ENCODE results near the gene MAN2A2. TPM values are rescaled to one million over a fixed set of nuclear protein-coding genes. Genes with fewer than 3 reads are reported as not detected.

The MAN2A2 gene
- total RNA-seq, 1 experiment from 2014 or later, result 31.0 TPM

DNA sequence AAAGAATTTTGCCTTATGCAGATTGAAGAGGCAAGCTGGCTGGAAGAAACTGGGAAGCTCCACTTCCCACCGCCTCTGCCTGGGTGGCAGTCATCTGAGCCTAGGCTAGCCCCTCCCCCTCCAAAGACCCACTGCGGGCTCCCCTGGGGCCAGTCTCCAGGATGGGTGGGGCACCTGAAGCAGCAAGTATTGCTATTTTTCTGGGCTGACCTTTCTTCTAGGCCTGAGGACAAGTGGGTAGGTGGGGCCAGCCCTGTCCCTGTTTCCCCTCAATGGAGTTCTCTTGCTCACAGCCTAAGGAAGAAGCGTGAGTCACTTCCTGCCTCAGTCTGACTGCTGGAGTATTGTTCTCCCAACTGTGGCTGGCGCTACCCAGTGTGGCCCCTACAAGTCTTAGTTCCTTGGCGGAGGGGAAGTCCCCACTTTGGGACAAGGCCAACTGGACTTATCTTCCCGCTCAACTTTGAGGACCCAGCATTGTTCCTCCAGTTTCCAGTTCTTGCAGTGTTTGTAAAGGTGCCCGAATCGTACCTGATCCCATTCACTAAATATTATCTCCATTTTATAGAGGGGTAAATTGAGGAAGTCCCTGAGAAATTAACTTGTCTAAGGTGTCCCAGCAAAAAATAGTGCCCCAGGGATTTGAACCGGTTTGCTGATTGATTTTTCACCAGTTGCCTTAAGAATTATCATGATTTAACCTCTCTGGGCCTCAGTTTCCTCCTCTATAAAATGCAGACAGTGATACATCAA is 33.3 kb upstream of the MAN2A2 start:
- no peaks in the 10 kb centered on the region; the same call in 1 of the 2 replicates for H3K27me3 Mint-ChIP-seq (ENCODE audit: low read depth)
- peak overlapping the region; percentile 91 for H3K27ac Mint-ChIP-seq
- CTCF ChIA-PET, result interaction anchor here (0.6 to 4.9 kb wide), 11 partner anchors 10 to 364 kb away, joined by 3 to 27 read pairs (median 4); partner anchors contain the start of genes HDDC3 and UNC45A
- no peaks in the 10 kb centered on the region for H3K36me3 Mint-ChIP-seq
- peak overlapping the region; percentile 75 for H3K4me3 Mint-ChIP-seq
- POLR2A ChIA-PET, result interaction anchor here (2.3 to 4.6 kb wide), 2 partner anchors 15 to 30 kb away, joined by 8 to 22 read pairs; partner anchors contain the start of gene FES
- H3K9me3 Mint-ChIP-seq, result no peaks in the 10 kb centered on the region
- TF ChIP-seq, protein P1, sequence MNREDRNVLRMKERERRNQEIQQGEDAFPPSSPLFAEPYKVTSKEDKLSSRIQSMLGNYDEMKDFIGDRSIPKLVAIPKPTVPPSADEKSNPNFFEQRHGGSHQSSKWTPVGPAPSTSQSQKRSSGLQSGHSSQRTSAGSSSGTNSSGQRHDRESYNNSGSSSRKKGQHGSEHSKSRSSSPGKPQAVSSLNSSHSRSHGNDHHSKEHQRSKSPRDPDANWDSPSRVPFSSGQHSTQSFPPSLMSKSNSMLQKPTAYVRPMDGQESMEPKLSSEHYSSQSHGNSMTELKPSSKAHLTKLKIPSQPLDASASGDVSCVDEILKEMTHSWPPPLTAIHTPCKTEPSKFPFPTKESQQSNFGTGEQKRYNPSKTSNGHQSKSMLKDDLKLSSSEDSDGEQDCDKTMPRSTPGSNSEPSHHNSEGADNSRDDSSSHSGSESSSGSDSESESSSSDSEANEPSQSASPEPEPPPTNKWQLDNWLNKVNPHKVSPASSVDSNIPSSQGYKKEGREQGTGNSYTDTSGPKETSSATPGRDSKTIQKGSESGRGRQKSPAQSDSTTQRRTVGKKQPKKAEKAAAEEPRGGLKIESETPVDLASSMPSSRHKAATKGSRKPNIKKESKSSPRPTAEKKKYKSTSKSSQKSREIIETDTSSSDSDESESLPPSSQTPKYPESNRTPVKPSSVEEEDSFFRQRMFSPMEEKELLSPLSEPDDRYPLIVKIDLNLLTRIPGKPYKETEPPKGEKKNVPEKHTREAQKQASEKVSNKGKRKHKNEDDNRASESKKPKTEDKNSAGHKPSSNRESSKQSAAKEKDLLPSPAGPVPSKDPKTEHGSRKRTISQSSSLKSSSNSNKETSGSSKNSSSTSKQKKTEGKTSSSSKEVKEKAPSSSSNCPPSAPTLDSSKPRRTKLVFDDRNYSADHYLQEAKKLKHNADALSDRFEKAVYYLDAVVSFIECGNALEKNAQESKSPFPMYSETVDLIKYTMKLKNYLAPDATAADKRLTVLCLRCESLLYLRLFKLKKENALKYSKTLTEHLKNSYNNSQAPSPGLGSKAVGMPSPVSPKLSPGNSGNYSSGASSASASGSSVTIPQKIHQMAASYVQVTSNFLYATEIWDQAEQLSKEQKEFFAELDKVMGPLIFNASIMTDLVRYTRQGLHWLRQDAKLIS (CRISPR knock-in tag; IDR thresholded peaks at IDR 0.05; ENCODE audit: borderline replicate concordance), result no peak
- peak; percentile 75; the same call in 1 of the 2 replicates for TF ChIP-seq ZNF121 (CRISPR knock-in tag; IDR thresholded peaks at IDR 0.05)
- TF ChIP-seq ETV6 (CRISPR knock-in tag; IDR thresholded peaks at IDR 0.05), result peak; percentile 51; the same call in 1 of the 2 replicates
- peak; percentile 83 for TF ChIP-seq ZNF423 (CRISPR knock-in tag; IDR thresholded peaks at IDR 0.05)
- TF ChIP-seq ZNF219 (CRISPR knock-in tag; IDR thresholded peaks at IDR 0.05; ENCODE audit: borderline replicate concordance), result no peak
- no peak for TF ChIP-seq KAT7 (CRISPR knock-in tag; IDR thresholded peaks at IDR 0.05; ENCODE audit: borderline replicate concordance)
- TF ChIP-seq SP1 (CRISPR knock-in tag; conservative IDR thresholded peaks at IDR 0.05), result 0 out of 2 replicates have a peak, but pooled peaks have one; percentile 29
- peaks cover 60% of the 10 kb centered on the region for H3K4me1 Mint-ChIP-seq
- peak; percentile 39 for ATAC-seq
- peak; percentile 69 for DNase-seq (ENCODE audit: low spot score)

DNA sequence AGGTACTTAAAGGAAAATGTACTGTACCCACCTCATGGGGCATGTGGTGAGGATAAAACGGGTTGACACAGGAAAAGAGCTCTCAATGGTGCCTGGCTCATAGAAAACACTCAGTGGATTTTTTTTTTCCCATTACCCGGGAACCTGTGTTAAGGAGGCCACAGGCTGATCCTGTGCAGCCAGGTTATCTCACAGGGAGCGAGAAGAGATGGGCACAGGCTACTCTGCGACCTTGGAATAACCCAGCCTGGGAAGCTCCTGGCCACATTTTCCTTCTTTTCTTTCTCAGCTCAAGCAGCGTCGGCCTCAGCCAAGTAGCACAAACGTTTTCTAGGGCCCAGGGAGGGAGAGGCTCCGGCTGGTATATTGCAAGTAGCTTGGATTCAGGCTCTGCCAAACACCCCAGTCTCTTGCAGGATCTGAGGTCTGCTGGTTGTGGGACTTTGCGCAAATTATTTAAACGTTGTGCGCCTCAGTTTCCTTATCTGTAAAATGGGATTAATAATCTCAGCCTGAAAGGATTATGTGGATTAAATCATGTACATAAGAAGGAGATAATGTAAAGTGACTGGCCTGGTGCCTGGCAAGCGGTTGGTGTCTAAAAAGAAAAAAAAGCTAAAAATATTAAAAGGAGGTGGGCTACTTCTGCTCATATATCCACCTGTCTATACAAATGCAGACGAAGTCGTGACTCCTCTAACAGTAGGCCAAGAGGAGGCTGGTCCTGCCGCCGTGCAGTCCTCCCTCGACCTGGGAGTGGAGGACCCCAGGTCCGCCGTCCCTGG is 32.6 kb upstream of the MAN2A2 start:
- ChIA-PET POLR2A (interaction anchor here (1.3 to 4.6 kb wide), 3 partner anchors 11 to 31 kb away, joined by 4 to 22 read pairs (median 8); partner anchors contain the start of gene FES), CTCF (interaction anchor here (1.0 to 4.9 kb wide), 6 partner anchors 15 to 86 kb away, joined by 3 to 27 read pairs (median 7); partner anchors contain the start of gene HDDC3)
- H3K27ac Mint-ChIP-seq, result peak overlapping the region; percentile 91
- no peaks in the 10 kb centered on the region for H3K9me3 Mint-ChIP-seq
- no peaks in the 10 kb centered on the region; the same call in 1 of the 2 replicates for H3K27me3 Mint-ChIP-seq (ENCODE audit: low read depth)
- DNase-seq (ENCODE audit: low spot score) (no peak), ATAC-seq (peak; percentile 9)
- H3K36me3 Mint-ChIP-seq, result no peaks in the 10 kb centered on the region
- H3K4me3 Mint-ChIP-seq, result peak overlapping the region; percentile 75
- peak; percentile 94 for TF ChIP-seq ZNF263 (CRISPR knock-in tag; IDR thresholded peaks at IDR 0.05; ENCODE audit: low read depth)
- TF ChIP-seq, protein P2, sequence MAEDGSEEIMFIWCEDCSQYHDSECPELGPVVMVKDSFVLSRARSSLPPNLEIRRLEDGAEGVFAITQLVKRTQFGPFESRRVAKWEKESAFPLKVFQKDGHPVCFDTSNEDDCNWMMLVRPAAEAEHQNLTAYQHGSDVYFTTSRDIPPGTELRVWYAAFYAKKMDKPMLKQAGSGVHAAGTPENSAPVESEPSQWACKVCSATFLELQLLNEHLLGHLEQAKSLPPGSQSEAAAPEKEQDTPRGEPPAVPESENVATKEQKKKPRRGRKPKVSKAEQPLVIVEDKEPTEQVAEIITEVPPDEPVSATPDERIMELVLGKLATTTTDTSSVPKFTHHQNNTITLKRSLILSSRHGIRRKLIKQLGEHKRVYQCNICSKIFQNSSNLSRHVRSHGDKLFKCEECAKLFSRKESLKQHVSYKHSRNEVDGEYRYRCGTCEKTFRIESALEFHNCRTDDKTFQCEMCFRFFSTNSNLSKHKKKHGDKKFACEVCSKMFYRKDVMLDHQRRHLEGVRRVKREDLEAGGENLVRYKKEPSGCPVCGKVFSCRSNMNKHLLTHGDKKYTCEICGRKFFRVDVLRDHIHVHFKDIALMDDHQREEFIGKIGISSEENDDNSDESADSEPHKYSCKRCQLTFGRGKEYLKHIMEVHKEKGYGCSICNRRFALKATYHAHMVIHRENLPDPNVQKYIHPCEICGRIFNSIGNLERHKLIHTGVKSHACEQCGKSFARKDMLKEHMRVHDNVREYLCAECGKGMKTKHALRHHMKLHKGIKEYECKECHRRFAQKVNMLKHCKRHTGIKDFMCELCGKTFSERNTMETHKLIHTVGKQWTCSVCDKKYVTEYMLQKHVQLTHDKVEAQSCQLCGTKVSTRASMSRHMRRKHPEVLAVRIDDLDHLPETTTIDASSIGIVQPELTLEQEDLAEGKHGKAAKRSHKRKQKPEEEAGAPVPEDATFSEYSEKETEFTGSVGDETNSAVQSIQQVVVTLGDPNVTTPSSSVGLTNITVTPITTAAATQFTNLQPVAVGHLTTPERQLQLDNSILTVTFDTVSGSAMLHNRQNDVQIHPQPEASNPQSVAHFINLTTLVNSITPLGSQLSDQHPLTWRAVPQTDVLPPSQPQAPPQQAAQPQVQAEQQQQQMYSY (CRISPR knock-in tag; IDR thresholded peaks at IDR 0.05), result peak; percentile 65; the same call in 1 of the 2 replicates
- TF ChIP-seq ZNF423 (CRISPR knock-in tag; IDR thresholded peaks at IDR 0.05), result no peak
- peaks cover 60% of the 10 kb centered on the region for H3K4me1 Mint-ChIP-seq

DNA sequence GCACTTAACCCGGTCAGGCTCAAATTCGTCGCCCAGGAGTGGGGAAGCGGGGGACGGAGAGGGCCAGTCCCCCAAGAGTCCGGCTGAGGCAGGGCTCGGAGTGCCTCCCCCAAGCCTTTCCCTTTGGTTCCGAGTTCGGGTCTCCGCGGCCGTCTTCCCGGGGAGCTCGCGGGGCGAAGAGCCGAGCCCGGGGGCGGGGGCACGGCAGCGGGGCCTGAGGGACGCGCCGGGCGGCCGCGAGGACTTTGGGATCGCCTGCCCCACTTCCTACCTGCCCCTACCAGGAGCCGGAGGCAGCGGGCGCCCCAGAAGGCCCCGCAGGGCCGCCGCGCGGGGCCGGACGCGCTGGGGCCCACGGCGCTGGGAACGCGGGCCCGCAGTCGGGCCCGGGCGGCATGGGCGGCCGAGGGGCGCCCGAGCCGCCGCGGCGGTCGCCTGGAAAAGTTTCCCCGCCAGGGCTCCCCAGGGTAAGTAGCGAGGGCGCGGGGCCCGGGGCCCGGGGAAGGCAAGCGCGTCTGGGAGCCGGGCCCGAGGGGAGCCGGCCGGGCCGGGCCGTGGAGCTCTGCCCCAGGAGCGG is 31.9 kb upstream of the MAN2A2 start:
- ATAC-seq, result peak; percentile 2
- H3K9me3 Mint-ChIP-seq, result no peaks in the 10 kb centered on the region
- peaks cover 60% of the 10 kb centered on the region for H3K4me1 Mint-ChIP-seq
- ChIA-PET CTCF (interaction anchor here (0.6 to 4.9 kb wide), 9 partner anchors 11 to 228 kb away, joined by 3 to 27 read pairs (median 3); partner anchors contain the start of gene HDDC3), POLR2A (interaction anchor here (1.3 to 4.6 kb wide), 2 partner anchors 12 to 32 kb away, joined by 4 to 22 read pairs; no protein-coding TSS in a partner anchor)
- H3K27ac Mint-ChIP-seq, result peak overlapping the region; percentile 91; the same call in 1 of the 2 replicates
- TF ChIP-seq ZNF263 (CRISPR knock-in tag; IDR thresholded peaks at IDR 0.05; ENCODE audit: low read depth) (peak; percentile 12; the same call in 1 of the 2 replicates), GABPB1 (CRISPR knock-in tag; IDR thresholded peaks at IDR 0.05) (0 out of 2 replicates have a peak, but pooled peaks have one; percentile 15), SP1 (CRISPR knock-in tag; conservative IDR thresholded peaks at IDR 0.05) (0 out of 2 replicates have a peak, but pooled peaks have one; percentile 40), ETV6 (CRISPR knock-in tag; IDR thresholded peaks at IDR 0.05) (no peak)
- DNase-seq (ENCODE audit: low spot score), result peak; percentile 46
- H3K4me3 Mint-ChIP-seq, result peak overlapping the region; percentile 75
- no peaks in the 10 kb centered on the region for H3K36me3 Mint-ChIP-seq
- H3K27me3 Mint-ChIP-seq (ENCODE audit: low read depth), result no peaks in the 10 kb centered on the region

All from WTC11 (cell line).